ENCODE measurements around the gene HNRNPU.

Gene HNRNPU

GRCh38 chr1:244802556-244803239, 61.6 kb downstream of the HNRNPU start:
- no peak for DNase-seq (ENCODE audit: low spot score)

GRCh38 chr1:244802041-244802440, 62.3 kb downstream of the HNRNPU start:
- no peak for DNase-seq (ENCODE audit: low spot score)

GRCh38 chr1:244801246-244801645, 63.1 kb downstream of the HNRNPU start:
- DNase-seq (ENCODE audit: low spot score), result peak; percentile 45

- DNase-seq (ENCODE audit: low spot score), result no peak
Observed at GRCh38 chr1:244800821-244801220, 63.5 kb downstream of the HNRNPU start.
